Gastrocnemius medialis (tissue), 4 donors: ENCODE data around the gene KIAA0930. TPM values are rescaled to one million over a fixed set of nuclear protein-coding genes. Genes with fewer than 3 reads are reported as not detected.

ENCODE experiments used
- ATAC-seq, 2 donors: fragments of 150-250 bp; one replicate each; pipeline ENCODE4 v1.9.1; 2016
- DNase-seq, 2 donors: peaks; one replicate each; pipeline ENCODE4 v3.0.0-alpha.2; 2019
- H3K27ac ChIP-seq, 4 donors: fragments of 200-600 bp; sonication (generic); 1 replicate in 1 of 4; 2 replicates in 3 of 4; pipeline ENCODE4 v1.5.1; 2016 to 2018; ENCODE audit warnings: mild to moderate bottlenecking in 2 of 4, moderate library complexity in 1 of 4
- H3K27me3 ChIP-seq, 3 donors: fragments of 200-600 bp; sonication (generic) in 2 of 3; 1 replicate in 1 of 3; 2 replicates in 2 of 3; pipeline versions ENCODE4 v1.5.1 to v1.6.0; 2016 to 2019; ENCODE audit warnings: mild to moderate bottlenecking in 1 of 3, moderate library complexity in 1 of 3
- H3K36me3 ChIP-seq, 2 donors: fragments of 200-600 bp; sonication (generic) in 1 of 2; one replicate each; pipeline ENCODE4 v1.5.1; 2017 to 2018
- H3K4me1 ChIP-seq, 2 donors: fragments of 200-600 bp; sonication (generic) in 1 of 2; one replicate each; pipeline ENCODE4 v1.5.1; 2016 to 2017; ENCODE audit warnings: mild to moderate bottlenecking in 2 of 2
- H3K4me3 ChIP-seq, 4 donors: fragments of 200-600 bp; sonication (generic) in 3 of 4; 1 replicate in 1 of 4; 2 replicates in 3 of 4; pipeline ENCODE4 v1.5.1; 2016 to 2019; ENCODE audit warnings: mild to moderate bottlenecking in 2 of 4
- H3K9me3 ChIP-seq, 3 donors: fragments of 200-600 bp; sonication (generic) in 2 of 3; 1 replicate in 1 of 3; 2 replicates in 2 of 3; pipeline ENCODE4 v1.5.1; 2016 to 2019
- CTCF ChIP-seq, 5 experiments: fragments of 450-650 bp in 3 of 5; fragments of 200-600 bp in 2 of 5; sonication (generic) in 2 of 5; IDR thresholded peaks in 4 of 5; conservative IDR thresholded peaks in 1 of 5; 1 replicate in 4 of 5; 2 replicates in 1 of 5; pipeline ENCODE4 v1.5.1; 2016 to 2019; ENCODE audit warnings: antibody characterized with exemption in 5 of 5, mild to moderate bottlenecking in 3 of 5, moderate library complexity in 3 of 5
- POLR2A ChIP-seq, 2 donors: fragments of 450-650 bp; IDR thresholded peaks; one replicate each; pipeline ENCODE4 v1.6.1; 2017; ENCODE audit warnings: antibody characterized with exemption in 2 of 2, mild to moderate bottlenecking in 2 of 2, moderate library complexity in 2 of 2
- in situ Hi-C, 4 donors: fragments of 200-750 bp; cut with MboI; loops; one replicate each; pipeline versions ENCODE4 v1.15.0 to v1.8.0; 2017; ENCODE audit warnings: low sequenced_read_pairs in 4 of 4
- intact Hi-C: fragments of 100-400 bp; cut with DNase I; formaldehyde crosslinking; loops from one replicate; pipeline ENCODE4 v1.15.1; 2023; ENCODE audit warnings: low total_unique reads
- total RNA-seq, 4 donors: library from RNA; depleted of rRNA; stranded (reverse); fragments of >200 nt; gene quantifications; one replicate each; pipeline versions ENCODE4 v1.1.0 to v1.2.3, GENCODE V29; 2016

The KIAA0930 gene
- total RNA-seq, 4 donors from 2014 or later, result 45.1 to 99.9 (median 53.7) TPM

DNA sequence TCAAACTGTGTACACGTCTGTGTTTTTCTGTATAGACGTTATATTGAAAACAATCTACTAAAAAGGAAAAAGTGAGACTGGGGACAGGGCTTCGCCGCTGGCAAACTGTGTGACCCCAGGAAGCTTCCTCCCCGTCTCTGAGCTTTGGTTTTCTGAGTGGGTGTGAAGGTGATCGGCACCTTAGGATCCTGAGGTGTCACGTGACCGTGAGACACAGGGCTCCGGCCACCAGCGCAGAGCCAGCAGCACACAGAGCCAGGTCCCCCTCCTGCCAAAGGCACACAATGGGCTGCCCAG, 32.0 kb downstream of the KIAA0930 start:
- ATAC-seq, result no peak
- in situ Hi-C loops, result no loop called here
- H3K27ac ChIP-seq, result no peak overlapping the region
- intact Hi-C loops, result no loop called here
- no peaks in the 10 kb centered on the region for H3K27me3 ChIP-seq
- no peak overlapping the region for H3K4me3 ChIP-seq
- no peak for DNase-seq
- H3K9me3 ChIP-seq, result no peaks in the 10 kb centered on the region
- TF ChIP-seq CTCF (IDR thresholded peaks at IDR 0.05 in 4 of 5, conservative IDR thresholded peaks at IDR 0.05 in 1 of 5), result no peak
- no peak for TF ChIP-seq POLR2A (IDR thresholded peaks at IDR 0.05)
- peaks cover 0 to 25% of the 10 kb centered on the region in 2 donors for H3K36me3 ChIP-seq
- peaks cover 11 to 17% of the 10 kb centered on the region in 2 donors for H3K4me1 ChIP-seq

DNA sequence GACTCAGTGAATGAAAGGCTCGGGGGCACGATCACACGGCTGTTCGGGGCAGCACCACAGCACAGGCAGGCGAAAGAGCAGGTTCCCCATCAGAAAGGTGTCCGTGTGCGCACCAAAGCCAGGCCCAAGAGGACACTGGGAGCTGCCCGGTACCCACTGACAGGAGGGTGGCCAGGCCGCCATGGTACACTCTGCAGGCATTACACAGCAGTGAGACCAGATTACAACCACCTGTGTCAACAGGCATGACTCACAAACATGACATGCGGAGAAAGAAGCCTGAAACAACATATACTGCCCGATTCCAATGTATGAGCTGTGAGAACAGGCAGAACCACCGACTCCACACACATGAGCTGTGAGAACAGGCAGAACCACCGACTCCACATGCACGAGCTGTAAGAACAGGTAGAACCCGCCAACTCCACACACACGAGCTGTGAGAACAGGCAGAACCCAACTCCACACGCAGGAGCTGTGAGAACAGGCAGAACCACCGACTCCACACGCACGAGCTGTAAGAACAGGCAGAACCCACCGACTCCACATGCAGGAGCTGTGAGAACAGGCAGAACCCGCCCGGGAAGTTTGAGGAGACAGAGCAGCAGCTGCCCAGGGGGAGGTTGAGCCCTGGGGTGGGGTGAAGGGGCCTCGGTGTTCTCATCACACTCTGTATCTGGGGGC, 32.6 kb downstream of the KIAA0930 start:
- Histone ChIP-seq H3K4me3 (no peak overlapping the region), H3K27ac (no peak overlapping the region), H3K4me1 (peaks cover 6 to 13% of the 10 kb centered on the region in 2 donors), H3K36me3 (peaks cover 0 to 30% of the 10 kb centered on the region in 2 donors), H3K27me3 (no peaks in the 10 kb centered on the region), H3K9me3 (no peaks in the 10 kb centered on the region)
- in situ Hi-C loops, result no loop called here
- DNase-seq (no peak), ATAC-seq (no peak)
- TF ChIP-seq POLR2A (IDR thresholded peaks at IDR 0.05) (no peak), CTCF (IDR thresholded peaks at IDR 0.05 in 4 of 5, conservative IDR thresholded peaks at IDR 0.05 in 1 of 5) (no peak)
- intact Hi-C loops, result no loop called here

DNA sequence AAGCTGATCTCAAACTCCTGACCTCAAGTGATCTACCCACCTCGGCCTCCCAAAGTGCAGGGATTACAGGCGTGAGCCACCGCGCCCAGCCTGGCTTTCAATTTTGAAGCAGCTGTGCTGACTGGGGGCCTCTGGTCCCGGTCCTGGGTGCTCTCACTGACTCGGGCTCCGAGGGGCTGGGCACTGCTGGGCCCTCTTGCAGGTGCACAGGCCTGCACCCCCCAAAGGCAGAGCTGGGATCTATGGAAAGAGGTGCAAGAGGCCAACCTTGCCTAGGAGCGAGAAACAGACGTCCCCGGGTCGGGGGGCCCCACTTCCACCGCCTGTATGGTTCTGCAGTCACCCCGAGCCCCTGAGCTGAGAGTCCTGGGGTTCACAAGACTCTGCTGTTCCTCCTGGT, 33.2 kb downstream of the KIAA0930 start:
- intact Hi-C loops (no loop called here), in situ Hi-C loops (no loop called here)
- Histone ChIP-seq H3K27me3 (no peaks in the 10 kb centered on the region), H3K9me3 (no peaks in the 10 kb centered on the region), H3K27ac (no peak overlapping the region), H3K4me1 (peaks cover 0 to 7% of the 10 kb centered on the region in 2 donors), H3K36me3 (peaks cover 0 to 36% of the 10 kb centered on the region in 2 donors), H3K4me3 (no peak overlapping the region)
- ATAC-seq (no peak), DNase-seq (no peak)
- TF ChIP-seq POLR2A (IDR thresholded peaks at IDR 0.05), result no peak
- no peak for TF ChIP-seq CTCF (IDR thresholded peaks at IDR 0.05 in 4 of 5, conservative IDR thresholded peaks at IDR 0.05 in 1 of 5)

DNA sequence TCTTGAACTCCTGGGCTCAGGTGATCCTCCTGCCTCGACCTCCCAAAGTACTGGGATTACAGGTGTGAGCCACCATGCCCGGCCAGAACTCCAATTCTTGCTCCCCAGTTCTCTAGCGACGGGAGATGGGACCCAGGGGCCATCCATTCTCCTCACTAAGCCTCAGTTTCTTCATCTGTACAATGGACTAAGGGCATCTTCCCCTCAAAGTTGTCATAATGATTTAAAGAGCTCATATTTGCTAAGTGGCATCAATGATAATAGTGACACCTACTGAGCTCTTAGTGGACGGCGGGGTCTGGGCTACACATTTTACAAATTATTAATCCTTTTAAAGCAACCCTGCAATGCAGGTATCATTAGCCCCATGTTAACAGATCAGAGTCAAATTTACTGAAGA, 34.5 kb downstream of the KIAA0930 start:
- Histone ChIP-seq H3K9me3 (no peaks in the 10 kb centered on the region), H3K27ac (no peak overlapping the region), H3K36me3 (peaks cover 0 to 44% of the 10 kb centered on the region in 2 donors), H3K4me1 (peaks cover 0 to 5% of the 10 kb centered on the region in 2 donors), H3K27me3 (no peaks in the 10 kb centered on the region), H3K4me3 (no peak overlapping the region)
- in situ Hi-C loops (no loop called here), intact Hi-C loops (no loop called here)
- DNase-seq (no peak), ATAC-seq (no peak)
- TF ChIP-seq POLR2A (IDR thresholded peaks at IDR 0.05) (no peak), CTCF (IDR thresholded peaks at IDR 0.05 in 4 of 5, conservative IDR thresholded peaks at IDR 0.05 in 1 of 5) (no peak)
